OCI-LY3 (cell line): Measurements from ENCODE around the gene DNMBP.

Experiments used
- H2AFZ ChIP-seq: fragments of 200-600, 300-600 bp; shearing (Covaris generic); 2 replicates; pipeline ENCODE4 v1.6.0; 2014; ENCODE audit warnings: antibody characterized with exemption, low read depth, low read length
- H3K27ac ChIP-seq: fragments of 200-600, 300-600 bp; sonication (generic); 2 replicates; pipeline ENCODE4 v1.5.1; 2014; ENCODE audit warnings: mild to moderate bottlenecking, low read length, moderate library complexity, mixed read lengths
- H3K27me3 ChIP-seq: fragments of 200-600, 300-600 bp; sonication (generic); 2 replicates; pipeline ENCODE4 v1.6.1; 2014; ENCODE audit warnings: low read depth, low read length, mixed read lengths
- H3K36me3 ChIP-seq: fragments of 200-600, 300-600 bp; sonication (generic); replicated peaks from 2 replicates; pipeline ENCODE3; 2014; ENCODE audit warnings: low read depth, low read length, mixed read lengths
- H3K4me1 ChIP-seq: fragments of 300-600, 200-600 bp; sonication (generic); 2 replicates; pipeline ENCODE4 v1.6.1; 2014; ENCODE audit warnings: low read length, mixed read lengths
- H3K4me2 ChIP-seq: fragments of 200-600, 300-600 bp; sonication (generic); 2 replicates; pipeline ENCODE4 v1.6.1; 2014; ENCODE audit warnings: low read length, mixed read lengths
- H3K4me3 ChIP-seq: fragments of 300-600, 200-600 bp; sonication (generic); 2 replicates; pipeline ENCODE4 v1.5.1; 2014; ENCODE audit warnings: antibody characterized with exemption, mild to moderate bottlenecking, low read length, moderate library complexity
- H3K79me2 ChIP-seq: fragments of 300-600, 200-600 bp; shearing (Covaris generic); 2 replicates; pipeline ENCODE4 v1.6.1; 2014; ENCODE audit warnings: mild to moderate bottlenecking, low read length, mixed read lengths
- H3K9ac ChIP-seq: fragments of 300-600, 200-600 bp; shearing (Covaris generic); 2 replicates; pipeline ENCODE4 v1.6.0; 2014; ENCODE audit warnings: mild to moderate bottlenecking, low read length, moderate library complexity
- H3K9me3 ChIP-seq: fragments of 200-600, 300-600 bp; shearing (Covaris generic); 2 replicates; pipeline ENCODE4 v1.6.1; 2014; ENCODE audit warnings: low read length, mixed read lengths; ENCODE audit not compliant: insufficient read depth
- H4K20me1 ChIP-seq: fragments of 200-600, 300-600 bp; sonication (generic); 2 replicates; pipeline ENCODE4 v1.6.1; 2016; ENCODE audit warnings: low read length, mixed read lengths; ENCODE audit not compliant: insufficient read depth
- EZH2phosphoT487 ChIP-seq: fragments of 200-600 bp; shearing (Covaris generic); IDR thresholded peaks from 2 replicates; pipeline ENCODE4 v1.6.1; 2018; ENCODE audit warnings: antibody characterized with exemption, mixed run types, low read depth
- TF ChIP-seq, protein P1 (sequence below): fragments of 200-600, 300-600 bp; sonication (generic); IDR thresholded peaks from 2 replicates; pipeline ENCODE4 v1.5.1; 2014; ENCODE audit warnings: antibody characterized with exemption, low read length, low read depth

DNMBP gene

DNA sequence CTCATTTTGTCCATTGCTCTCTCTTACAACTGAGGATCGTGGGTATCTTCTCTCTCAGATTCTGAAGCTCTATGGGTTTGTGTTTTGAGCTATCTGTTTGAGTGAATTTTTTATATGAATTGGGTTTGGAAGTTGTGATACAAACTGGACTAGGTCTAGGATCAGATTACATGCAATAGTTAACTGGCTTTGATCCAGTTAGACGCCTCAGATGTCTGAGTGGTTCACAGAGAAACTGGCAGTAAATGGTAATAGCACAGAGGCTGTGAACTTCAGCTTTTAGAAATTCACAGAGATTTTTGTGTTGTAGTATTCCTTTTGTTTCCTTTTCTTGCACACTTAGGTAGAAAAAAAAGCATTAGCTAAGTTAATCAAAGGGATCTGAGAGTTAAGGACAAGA, 12.7 kb upstream of the DNMBP start:
- Histone ChIP-seq H3K4me1 (peaks cover 7% of the 10 kb centered on the region), H3K36me3 (no peaks in the 10 kb centered on the region), H4K20me1 (no peaks in the 10 kb centered on the region), H3K27me3 (no peaks in the 10 kb centered on the region), H3K79me2 (no peaks in the 10 kb centered on the region), H3K9me3 (no peaks in the 10 kb centered on the region), H3K27ac (no peak overlapping the region), H3K4me2 (no peak overlapping the region), H3K4me3 (no peak overlapping the region), H3K9ac (no peak overlapping the region), H2AFZ (no peak overlapping the region)
- no peak for TF ChIP-seq EZH2phosphoT487

DNA sequence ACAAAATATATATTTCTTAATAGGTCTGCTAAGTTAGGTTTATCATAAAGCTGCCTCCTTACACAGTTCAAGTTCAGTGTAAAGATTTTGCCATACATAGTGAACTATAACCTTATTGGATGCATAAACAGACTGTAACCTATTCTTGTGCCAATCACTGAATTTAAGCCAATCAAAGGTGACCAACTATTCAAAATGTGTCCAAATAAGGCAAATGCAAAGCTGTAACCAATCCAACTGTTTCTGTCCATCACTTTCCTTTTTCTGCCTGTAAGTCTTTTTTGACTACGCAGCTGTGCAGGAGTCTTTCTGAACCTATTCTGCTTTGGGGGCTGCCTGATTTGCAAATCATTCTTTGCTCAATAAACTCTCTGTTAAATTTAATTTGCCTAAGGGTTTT, 11.6 kb upstream of the DNMBP start:
- Histone ChIP-seq H3K4me1 (peaks cover 7% of the 10 kb centered on the region), H3K4me2 (peak overlapping the region; percentile 57), H3K27me3 (no peaks in the 10 kb centered on the region), H3K36me3 (no peaks in the 10 kb centered on the region), H3K9me3 (no peaks in the 10 kb centered on the region), H3K9ac (no peak overlapping the region), H3K79me2 (no peaks in the 10 kb centered on the region), H3K4me3 (peak overlapping the region; percentile 58), H4K20me1 (no peaks in the 10 kb centered on the region), H2AFZ (peak overlapping the region; percentile 36; the same call in 1 of the 2 replicates), H3K27ac (no peak overlapping the region)
- no peak for TF ChIP-seq EZH2phosphoT487
- TF ChIP-seq, protein P1, sequence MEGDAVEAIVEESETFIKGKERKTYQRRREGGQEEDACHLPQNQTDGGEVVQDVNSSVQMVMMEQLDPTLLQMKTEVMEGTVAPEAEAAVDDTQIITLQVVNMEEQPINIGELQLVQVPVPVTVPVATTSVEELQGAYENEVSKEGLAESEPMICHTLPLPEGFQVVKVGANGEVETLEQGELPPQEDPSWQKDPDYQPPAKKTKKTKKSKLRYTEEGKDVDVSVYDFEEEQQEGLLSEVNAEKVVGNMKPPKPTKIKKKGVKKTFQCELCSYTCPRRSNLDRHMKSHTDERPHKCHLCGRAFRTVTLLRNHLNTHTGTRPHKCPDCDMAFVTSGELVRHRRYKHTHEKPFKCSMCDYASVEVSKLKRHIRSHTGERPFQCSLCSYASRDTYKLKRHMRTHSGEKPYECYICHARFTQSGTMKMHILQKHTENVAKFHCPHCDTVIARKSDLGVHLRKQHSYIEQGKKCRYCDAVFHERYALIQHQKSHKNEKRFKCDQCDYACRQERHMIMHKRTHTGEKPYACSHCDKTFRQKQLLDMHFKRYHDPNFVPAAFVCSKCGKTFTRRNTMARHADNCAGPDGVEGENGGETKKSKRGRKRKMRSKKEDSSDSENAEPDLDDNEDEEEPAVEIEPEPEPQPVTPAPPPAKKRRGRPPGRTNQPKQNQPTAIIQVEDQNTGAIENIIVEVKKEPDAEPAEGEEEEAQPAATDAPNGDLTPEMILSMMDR = no peak

DNA sequence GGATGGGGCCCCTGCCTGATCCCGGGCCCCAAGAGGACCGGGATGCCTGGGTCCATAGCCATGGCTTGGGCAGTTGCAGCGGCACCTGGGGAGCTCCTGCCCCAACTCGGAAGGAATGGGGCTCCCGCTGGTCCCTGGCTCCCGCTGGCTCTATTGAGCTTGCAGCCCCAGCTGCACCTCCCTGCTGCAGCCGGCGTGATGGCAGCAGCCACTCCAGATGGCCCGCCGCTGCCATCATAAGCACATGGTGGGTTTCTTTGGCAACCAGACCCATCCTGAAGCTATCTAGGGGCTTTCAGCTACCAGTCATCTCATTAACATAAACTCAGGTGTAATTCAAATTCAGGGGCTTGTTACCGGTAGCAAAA, 11.1 kb upstream of the DNMBP start:
- H3K27ac ChIP-seq = no peak overlapping the region
- peak overlapping the region; percentile 57 for H3K4me2 ChIP-seq

DNA sequence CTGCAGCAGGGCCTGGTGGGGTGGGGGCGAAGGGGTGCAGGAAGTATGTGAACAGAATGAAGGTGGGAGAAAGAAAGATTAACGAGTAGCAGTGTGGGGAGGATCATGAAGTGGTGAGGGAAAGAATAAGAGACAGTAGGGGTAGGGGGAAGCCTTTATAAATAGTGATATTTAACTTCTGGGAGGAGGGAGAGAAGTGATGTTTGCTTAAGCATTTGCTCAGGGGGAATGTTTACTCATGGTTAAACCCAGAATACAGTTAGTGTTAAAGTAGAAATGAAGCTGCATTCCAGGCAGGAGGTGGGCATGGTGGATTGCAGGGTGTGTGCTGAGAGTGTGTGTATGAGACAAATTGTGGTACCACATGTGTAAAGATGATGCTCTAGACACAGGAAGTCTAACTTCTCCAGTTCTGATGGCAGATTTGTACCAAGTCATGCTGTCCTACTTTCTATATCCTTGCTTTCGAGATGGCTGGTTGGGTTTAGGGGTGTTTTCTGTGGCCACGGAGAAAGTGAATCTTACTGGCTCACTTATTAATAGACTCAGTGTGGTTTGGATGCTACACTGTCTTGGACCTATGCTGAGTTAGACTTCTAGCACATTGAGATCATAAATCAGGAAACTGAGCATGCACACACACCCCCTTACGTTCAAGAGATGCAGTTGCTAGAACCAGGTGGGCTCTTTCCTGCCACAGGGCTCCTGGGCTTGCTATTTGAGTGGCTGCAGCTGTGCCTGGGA, 10.6 kb upstream of the DNMBP start:
- Histone ChIP-seq H4K20me1 (no peaks in the 10 kb centered on the region), H3K9ac (no peak overlapping the region), H3K27me3 (no peaks in the 10 kb centered on the region), H2AFZ (peak overlapping the region; percentile 36; the same call in 1 of the 2 replicates), H3K27ac (no peak overlapping the region), H3K36me3 (no peaks in the 10 kb centered on the region), H3K4me1 (peaks cover 7% of the 10 kb centered on the region), H3K4me3 (peak overlapping the region; percentile 58), H3K4me2 (peak overlapping the region; percentile 57), H3K9me3 (no peaks in the 10 kb centered on the region), H3K79me2 (no peaks in the 10 kb centered on the region)
- TF ChIP-seq, protein P1 = no peak
- TF ChIP-seq EZH2phosphoT487 = no peak

More for the DNA sequence above, 11.1 kb upstream of the DNMBP start:
- Histone ChIP-seq H4K20me1 (no peaks in the 10 kb centered on the region), H3K9ac (no peak overlapping the region), H3K4me3 (peak overlapping the region; percentile 58), H2AFZ (peak overlapping the region; percentile 36; the same call in 1 of the 2 replicates), H3K4me1 (peaks cover 7% of the 10 kb centered on the region), H3K36me3 (no peaks in the 10 kb centered on the region), H3K79me2 (no peaks in the 10 kb centered on the region), H3K9me3 (no peaks in the 10 kb centered on the region), H3K27me3 (no peaks in the 10 kb centered on the region)
- TF ChIP-seq, protein P1 = no peak
- no peak for TF ChIP-seq EZH2phosphoT487
